ENCODE data around the gene PRRG1. TPM values are rescaled to one million over a fixed set of nuclear protein-coding genes. Genes with fewer than 3 reads are reported as not detected.
"Not testable (repeated sequence)": the region's sequence is repeated elsewhere in the genome, so short reads cannot be mapped to it uniquely, and the experiment has no call there.

Gene PRRG1
- total and polyA plus RNA-seq, 4 donors = 12.2 to 17.9 (median 16.1) TPM

- H3K36me3 ChIP-seq (ENCODE audit: control insufficient read depth, insufficient read depth, low read length); DNase-seq (ENCODE audit: low read depth in 4 of 6, low spot score in 6 of 6); H3K4me3 ChIP-seq (ENCODE audit: low read depth, low read length); H3K27ac ChIP-seq (ENCODE audit: low read depth, low read length); H3K27me3 ChIP-seq (ENCODE audit: control insufficient read depth, insufficient read depth, low read length); H3K4me1 ChIP-seq (ENCODE audit: control insufficient read depth, insufficient read depth, low read length); H3K9me3 ChIP-seq (ENCODE audit: control insufficient read depth, insufficient read depth, low read length): not testable (repeated sequence)
- 87% methylated on average over 3 of the region's 4 CpGs for WGBS (ENCODE audit: insufficient coverage)
Observed at GRCh38 chrX:37484335-37484734, 135.2 kb downstream of the PRRG1 start.

DNA sequence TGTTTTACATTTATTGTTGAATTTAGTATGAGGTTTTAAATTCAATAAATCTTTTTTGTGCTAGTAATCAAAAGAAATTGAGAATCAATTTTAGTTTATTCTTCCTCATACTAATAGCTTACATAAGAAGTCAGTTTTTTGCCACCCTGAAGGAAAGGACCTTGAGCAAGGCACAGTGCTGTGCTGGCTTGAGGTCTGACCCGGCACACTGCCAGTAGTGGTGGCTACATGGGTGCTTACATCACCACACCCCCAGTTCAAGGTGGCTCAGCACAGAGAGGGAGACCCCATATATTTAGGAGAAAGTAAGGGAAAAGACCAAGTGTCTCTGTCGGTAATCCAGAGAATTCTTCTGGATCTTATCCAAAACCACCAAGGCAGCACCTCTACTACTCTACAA lies 136.3 kb downstream of the PRRG1 start:
- WGBS (ENCODE audit: insufficient coverage) = no CpG with 5 or more reads among the region's 2 CpGs
- Histone ChIP-seq H3K36me3 (ENCODE audit: control insufficient read depth, insufficient read depth, low read length) (no peaks in the 10 kb centered on the region), H3K9me3 (ENCODE audit: control insufficient read depth, insufficient read depth, low read length) (no peaks in the 10 kb centered on the region), H3K4me1 (ENCODE audit: control insufficient read depth, insufficient read depth, low read length) (no peaks in the 10 kb centered on the region), H3K4me3 (ENCODE audit: low read depth, low read length) (no peak overlapping the region), H3K27ac (ENCODE audit: low read depth, low read length) (no peak overlapping the region), H3K27me3 (ENCODE audit: control insufficient read depth, insufficient read depth, low read length) (no peaks in the 10 kb centered on the region)
- no peak for DNase-seq (ENCODE audit: low read depth in 4 of 6, low spot score in 6 of 6)

DNA sequence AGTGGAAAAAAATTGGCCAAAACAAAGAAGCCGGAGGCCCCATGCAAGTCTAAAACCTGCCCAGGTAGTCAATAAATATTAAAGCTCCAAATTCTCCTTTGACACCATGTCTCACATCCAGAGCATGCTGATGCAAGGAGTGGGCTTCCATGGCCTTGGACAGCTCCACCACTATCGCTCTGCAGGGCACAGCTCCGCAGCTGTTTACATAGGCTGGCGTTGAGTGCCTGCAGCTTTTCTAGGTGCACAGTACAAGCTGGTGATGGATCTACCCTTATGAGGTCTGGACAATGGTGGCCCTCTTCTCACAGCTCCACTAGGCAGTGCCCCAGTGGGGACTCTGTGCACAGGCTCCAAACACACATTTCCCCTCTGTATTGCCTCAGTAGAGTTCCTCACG lies 138.1 kb downstream of the PRRG1 start:
- Histone ChIP-seq H3K4me1 (ENCODE audit: control insufficient read depth, insufficient read depth, low read length) (no peaks in the 10 kb centered on the region), H3K4me3 (ENCODE audit: low read depth, low read length) (no peak overlapping the region), H3K36me3 (ENCODE audit: control insufficient read depth, insufficient read depth, low read length) (no peaks in the 10 kb centered on the region), H3K9me3 (ENCODE audit: control insufficient read depth, insufficient read depth, low read length) (no peaks in the 10 kb centered on the region), H3K27me3 (ENCODE audit: control insufficient read depth, insufficient read depth, low read length) (no peaks in the 10 kb centered on the region), H3K27ac (ENCODE audit: low read depth, low read length) (no peak overlapping the region)
- no peak for DNase-seq (ENCODE audit: low read depth in 4 of 6, low spot score in 6 of 6)
- 76% methylated on average over 5 of the region's 5 CpGs for WGBS (ENCODE audit: insufficient coverage)

DNA sequence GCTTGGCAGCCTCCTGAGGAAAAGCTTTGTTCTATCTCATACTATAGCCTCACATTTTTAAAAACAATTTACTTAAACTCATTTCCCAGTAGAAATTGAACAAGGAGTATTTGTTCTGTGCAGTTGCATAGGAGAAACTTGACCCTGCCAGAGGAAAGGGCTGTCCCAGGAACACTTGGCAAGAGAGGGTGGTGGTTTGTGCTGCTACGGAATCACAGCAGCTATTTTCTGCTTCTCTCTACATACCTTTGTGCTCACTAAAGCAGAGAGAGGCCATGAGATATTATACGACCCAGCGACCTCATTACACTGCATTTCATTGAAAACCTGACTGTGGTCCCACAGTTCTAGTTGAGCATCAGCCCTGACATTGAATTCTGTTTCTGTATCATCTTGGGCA lies 139.2 kb downstream of the PRRG1 start:
- Histone ChIP-seq H3K36me3 (ENCODE audit: control insufficient read depth, insufficient read depth, low read length) (no peaks in the 10 kb centered on the region), H3K4me3 (ENCODE audit: low read depth, low read length) (no peak overlapping the region), H3K27ac (ENCODE audit: low read depth, low read length) (no peak overlapping the region), H3K4me1 (ENCODE audit: control insufficient read depth, insufficient read depth, low read length) (no peaks in the 10 kb centered on the region), H3K27me3 (ENCODE audit: control insufficient read depth, insufficient read depth, low read length) (no peaks in the 10 kb centered on the region), H3K9me3 (ENCODE audit: control insufficient read depth, insufficient read depth, low read length) (no peaks in the 10 kb centered on the region)
- DNase-seq (ENCODE audit: low read depth in 4 of 6, low spot score in 6 of 6) = no peak
- 63% methylated on average over 2 of the region's 3 CpGs for WGBS (ENCODE audit: insufficient coverage)

DNA sequence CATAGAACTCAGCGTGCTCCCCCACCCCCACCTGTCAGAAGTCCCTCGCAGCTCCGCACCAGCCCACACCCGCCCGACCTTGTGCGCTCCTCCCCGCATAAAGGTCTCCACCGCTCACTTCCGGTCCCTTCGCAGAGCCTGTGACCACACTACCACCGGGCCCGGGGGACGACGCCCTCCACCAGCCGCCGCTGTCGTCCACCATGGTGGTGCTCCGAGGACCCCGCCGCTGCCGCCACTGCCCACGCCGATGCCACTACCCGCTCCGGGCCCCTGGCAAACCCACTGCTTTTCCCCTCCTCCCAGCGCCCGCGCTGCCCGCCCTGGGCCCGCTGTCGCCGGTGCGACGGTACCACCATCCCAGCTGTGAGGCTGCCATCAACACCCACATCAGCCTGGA lies 142.5 kb downstream of the PRRG1 start:
- H3K27me3 ChIP-seq (ENCODE audit: control insufficient read depth, insufficient read depth, low read length) = no peaks in the 10 kb centered on the region

DNA sequence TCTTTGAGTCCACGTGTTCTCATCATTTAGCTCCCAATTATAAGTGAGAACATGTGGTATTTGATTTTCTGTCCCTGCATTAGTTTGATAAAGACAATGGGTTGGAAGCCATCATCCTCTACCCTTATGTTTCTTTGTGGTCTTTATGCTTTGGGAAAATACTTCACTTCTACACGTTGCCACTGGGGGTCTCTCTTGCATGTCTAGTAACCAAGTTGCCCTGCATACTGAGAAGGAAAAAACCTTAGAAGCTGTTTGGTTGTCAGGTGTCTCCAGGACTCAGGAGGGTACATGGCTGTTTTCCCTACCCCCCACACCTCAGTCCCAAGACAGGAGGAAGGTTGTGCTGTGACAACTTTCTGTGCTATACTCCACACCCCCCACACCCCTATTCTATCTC lies 146.6 kb downstream of the PRRG1 start:
- H3K27ac ChIP-seq (ENCODE audit: low read depth, low read length); H3K4me3 ChIP-seq (ENCODE audit: low read depth, low read length); H3K36me3 ChIP-seq (ENCODE audit: control insufficient read depth, insufficient read depth, low read length); H3K9me3 ChIP-seq (ENCODE audit: control insufficient read depth, insufficient read depth, low read length); H3K4me1 ChIP-seq (ENCODE audit: control insufficient read depth, insufficient read depth, low read length); H3K27me3 ChIP-seq (ENCODE audit: control insufficient read depth, insufficient read depth, low read length): not testable (repeated sequence)
- peak in 1 of 6 donors; percentile 3 for DNase-seq (ENCODE audit: low read depth in 4 of 6, low spot score in 6 of 6)
- no CpG with 5 or more reads among the region's 2 CpGs for WGBS (ENCODE audit: insufficient coverage)

More for the DNA sequence above, 142.5 kb downstream of the PRRG1 start:
- H3K4me1 ChIP-seq (ENCODE audit: control insufficient read depth, insufficient read depth, low read length) = no peaks in the 10 kb centered on the region
- no peak overlapping the region for H3K4me3 ChIP-seq (ENCODE audit: low read depth, low read length)
- DNase-seq (ENCODE audit: low read depth in 4 of 6, low spot score in 6 of 6) = no peak
- no peaks in the 10 kb centered on the region for H3K9me3 ChIP-seq (ENCODE audit: control insufficient read depth, insufficient read depth, low read length)
- WGBS (ENCODE audit: insufficient coverage) = 89% methylated on average over 26 of the region's 34 CpGs
- no peak overlapping the region for H3K27ac ChIP-seq (ENCODE audit: low read depth, low read length)
- no peaks in the 10 kb centered on the region for H3K36me3 ChIP-seq (ENCODE audit: control insufficient read depth, insufficient read depth, low read length)

- not testable (repeated sequence) for H3K4me3 ChIP-seq (ENCODE audit: low read depth, low read length); H3K36me3 ChIP-seq (ENCODE audit: control insufficient read depth, insufficient read depth, low read length); H3K4me1 ChIP-seq (ENCODE audit: control insufficient read depth, insufficient read depth, low read length); H3K27me3 ChIP-seq (ENCODE audit: control insufficient read depth, insufficient read depth, low read length); H3K9me3 ChIP-seq (ENCODE audit: control insufficient read depth, insufficient read depth, low read length); H3K27ac ChIP-seq (ENCODE audit: low read depth, low read length); DNase-seq (ENCODE audit: low read depth in 4 of 6, low spot score in 6 of 6)
- WGBS (ENCODE audit: insufficient coverage) = no CpG with 5 or more reads among the region's 1 CpG
Observed at GRCh38 chrX:37497126-37497525, 148.0 kb downstream of the PRRG1 start.

DNA sequence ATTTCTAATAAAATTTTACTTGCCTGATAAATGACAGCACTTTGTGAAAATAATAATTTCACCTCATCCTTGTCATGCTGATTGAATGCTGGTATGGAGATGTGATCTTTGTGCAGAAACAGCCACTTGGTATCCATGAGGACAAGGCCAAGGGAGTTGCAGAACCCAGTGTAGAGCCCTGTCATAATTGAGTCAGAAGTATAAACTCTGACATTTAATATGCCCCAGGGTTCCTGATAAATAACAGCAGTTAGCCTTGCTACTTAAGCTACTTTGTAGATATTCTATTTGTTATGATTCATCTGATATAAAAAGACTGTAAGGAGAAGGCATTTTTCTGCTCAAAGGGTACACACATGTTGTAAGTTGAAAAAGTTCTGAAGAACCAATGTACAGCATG lies 149.2 kb downstream of the PRRG1 start:
- H3K4me1 ChIP-seq (ENCODE audit: control insufficient read depth, insufficient read depth, low read length); H3K36me3 ChIP-seq (ENCODE audit: control insufficient read depth, insufficient read depth, low read length); H3K4me3 ChIP-seq (ENCODE audit: low read depth, low read length); H3K27ac ChIP-seq (ENCODE audit: low read depth, low read length); H3K27me3 ChIP-seq (ENCODE audit: control insufficient read depth, insufficient read depth, low read length); DNase-seq (ENCODE audit: low read depth in 4 of 6, low spot score in 6 of 6); H3K9me3 ChIP-seq (ENCODE audit: control insufficient read depth, insufficient read depth, low read length): not testable (repeated sequence)

GRCh38 chrX:37499649-37500048 lies 150.5 kb downstream of the PRRG1 start:
- H3K36me3 ChIP-seq (ENCODE audit: control insufficient read depth, insufficient read depth, low read length); H3K27me3 ChIP-seq (ENCODE audit: control insufficient read depth, insufficient read depth, low read length); DNase-seq (ENCODE audit: low read depth in 4 of 6, low spot score in 6 of 6); H3K4me3 ChIP-seq (ENCODE audit: low read depth, low read length); H3K27ac ChIP-seq (ENCODE audit: low read depth, low read length); H3K4me1 ChIP-seq (ENCODE audit: control insufficient read depth, insufficient read depth, low read length); H3K9me3 ChIP-seq (ENCODE audit: control insufficient read depth, insufficient read depth, low read length): not testable (repeated sequence)
- WGBS (ENCODE audit: insufficient coverage) = 75% methylated on average over 1 of the region's 4 CpGs

DNA sequence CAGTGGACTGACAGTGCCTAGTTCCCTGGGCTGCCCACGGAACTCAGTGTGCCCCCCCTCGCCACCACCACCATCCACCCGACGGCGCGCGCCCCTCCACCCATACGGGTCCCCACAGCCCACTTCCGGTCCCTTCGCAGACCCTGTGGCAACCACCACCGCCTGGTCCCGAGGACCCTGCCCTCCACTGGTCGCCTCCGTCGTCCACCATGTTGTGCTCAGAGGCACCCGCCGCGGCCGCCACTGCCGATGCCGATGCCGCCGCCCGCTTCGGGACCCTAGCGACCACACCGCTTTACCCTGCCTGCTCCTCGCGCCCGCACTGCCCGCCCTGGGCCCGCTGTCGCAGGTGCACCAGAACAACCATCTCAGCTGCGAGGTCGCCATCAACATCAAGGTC lies 155.8 kb downstream of the PRRG1 start:
- Histone ChIP-seq H3K27ac (ENCODE audit: low read depth, low read length) (no peak overlapping the region), H3K9me3 (ENCODE audit: control insufficient read depth, insufficient read depth, low read length) (no peaks in the 10 kb centered on the region), H3K27me3 (ENCODE audit: control insufficient read depth, insufficient read depth, low read length) (no peaks in the 10 kb centered on the region), H3K4me3 (ENCODE audit: low read depth, low read length) (no peak overlapping the region), H3K36me3 (ENCODE audit: control insufficient read depth, insufficient read depth, low read length) (no peaks in the 10 kb centered on the region), H3K4me1 (ENCODE audit: control insufficient read depth, insufficient read depth, low read length) (no peaks in the 10 kb centered on the region)
- no peak for DNase-seq (ENCODE audit: low read depth in 4 of 6, low spot score in 6 of 6)
- 87% methylated on average over 35 of the region's 35 CpGs for WGBS (ENCODE audit: insufficient coverage)

All from spinal cord (tissue), 10 donors.